GM18517 (cell line): ENCODE measurements around the gene AGBL1.

Experiments
- ATAC-seq: cut with Tn5 transposase; IDR thresholded peaks from one replicate; pipeline ENCODE4 v1.9.1; 2021; ENCODE audit warnings: mild to moderate bottlenecking, moderate library complexity; ENCODE audit not compliant: unreplicated experiment

AGBL1 gene

DNA sequence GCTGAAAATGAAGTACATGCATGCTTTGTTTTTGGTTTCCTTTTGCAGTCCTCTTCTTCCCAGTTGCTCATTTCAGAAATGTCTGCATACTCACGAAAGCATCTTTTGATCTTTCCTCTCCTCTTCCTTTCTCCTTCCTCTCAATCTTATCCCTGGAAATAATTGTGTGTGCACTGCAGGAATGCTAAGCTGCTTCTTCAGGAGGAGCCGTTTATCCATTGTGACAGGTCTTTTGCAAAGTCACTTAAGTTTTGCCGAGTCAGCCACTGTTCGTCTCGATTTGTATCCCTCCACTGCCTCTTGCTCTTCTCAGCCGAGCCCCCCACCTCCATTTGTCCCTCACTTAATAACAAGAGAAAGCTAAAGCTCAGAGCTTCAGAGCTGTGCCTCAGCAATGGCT lies 597.6 kb downstream of the AGBL1 start:
- no peak for ATAC-seq

DNA sequence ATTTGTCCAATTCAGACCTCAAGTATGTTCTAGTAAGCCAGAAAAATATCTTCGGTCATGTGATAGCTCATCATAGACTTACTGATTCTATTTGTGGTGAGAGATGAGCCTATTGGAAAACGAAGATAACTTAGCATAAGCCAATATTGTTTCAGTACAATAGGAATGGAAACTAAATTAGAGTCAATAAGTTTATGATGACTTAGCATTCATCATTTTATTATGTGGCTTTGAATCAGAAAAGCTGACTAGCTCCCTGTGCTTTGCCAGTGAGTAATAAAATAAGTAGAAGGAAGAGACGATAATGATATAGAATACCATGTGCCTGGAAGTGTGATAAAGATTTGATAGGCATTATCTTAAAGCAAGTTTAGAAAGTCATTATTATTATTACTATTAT lies 605.6 kb downstream of the AGBL1 start:
- no peak for ATAC-seq

DNA sequence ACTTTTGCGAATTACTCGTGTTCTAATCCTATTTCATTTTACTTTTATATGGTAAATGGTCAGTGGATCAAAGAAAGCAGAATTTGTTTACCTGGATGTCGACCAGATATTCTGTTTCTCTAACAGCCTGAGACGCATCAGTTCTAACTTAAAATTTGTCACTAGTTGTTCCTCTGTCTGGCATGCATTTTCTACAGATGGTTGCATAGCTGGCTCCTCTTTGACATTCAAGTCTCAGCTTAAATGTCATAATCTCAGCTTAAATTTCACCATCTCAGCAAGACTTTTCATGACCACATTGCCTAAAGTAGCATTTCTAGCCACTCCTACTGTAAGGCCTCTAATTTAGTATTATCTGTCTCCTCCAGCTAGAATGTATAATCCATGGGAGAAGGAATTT lies 609.3 kb downstream of the AGBL1 start:
- ATAC-seq: no peak

DNA sequence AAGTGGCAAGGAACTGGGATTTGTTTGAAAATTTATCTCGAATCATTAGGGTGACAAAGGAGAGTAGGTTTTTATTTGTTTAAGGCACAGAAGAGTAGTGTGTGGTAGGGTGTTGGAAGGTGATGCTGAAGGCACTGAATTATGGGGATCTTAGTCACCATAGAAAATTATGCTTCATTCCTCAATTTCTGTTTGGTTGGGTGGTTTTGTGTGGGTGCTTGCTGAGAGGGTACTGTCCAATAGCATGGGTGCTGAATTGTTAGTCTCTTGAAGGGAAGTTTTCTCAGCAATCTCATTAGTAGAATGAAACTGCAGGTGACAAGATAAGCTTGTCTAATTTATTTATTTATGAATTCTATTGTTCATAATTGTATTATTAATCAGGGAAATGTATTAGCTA lies 610.9 kb downstream of the AGBL1 start:
- ATAC-seq: no peak

DNA sequence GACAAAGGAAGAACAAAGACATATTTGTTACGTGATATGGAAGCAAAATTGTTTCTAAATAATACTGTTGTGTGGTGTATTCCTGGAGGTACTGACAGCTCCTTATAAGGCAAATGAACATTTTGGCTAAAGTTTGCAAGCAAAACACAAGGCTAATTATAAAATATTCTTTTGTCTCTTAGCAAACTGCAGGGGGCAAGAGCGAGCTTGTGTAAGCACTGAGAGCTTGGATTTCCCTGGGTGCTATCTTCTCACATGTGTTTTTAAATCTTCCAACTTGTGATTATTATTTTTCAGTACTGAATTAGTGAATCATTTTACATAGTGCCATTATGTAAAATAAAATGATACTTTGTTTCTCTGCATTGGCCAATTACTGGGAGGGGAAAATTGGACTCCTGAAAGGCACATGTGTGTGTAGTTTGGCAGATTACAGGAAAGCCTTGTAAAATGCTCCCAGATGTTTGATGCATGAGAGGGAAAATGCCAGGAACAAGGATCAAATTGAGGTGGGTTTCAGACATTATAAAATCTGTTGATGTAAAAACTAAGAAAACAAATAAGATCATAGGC lies 611.5 kb downstream of the AGBL1 start:
- no peak for ATAC-seq

DNA sequence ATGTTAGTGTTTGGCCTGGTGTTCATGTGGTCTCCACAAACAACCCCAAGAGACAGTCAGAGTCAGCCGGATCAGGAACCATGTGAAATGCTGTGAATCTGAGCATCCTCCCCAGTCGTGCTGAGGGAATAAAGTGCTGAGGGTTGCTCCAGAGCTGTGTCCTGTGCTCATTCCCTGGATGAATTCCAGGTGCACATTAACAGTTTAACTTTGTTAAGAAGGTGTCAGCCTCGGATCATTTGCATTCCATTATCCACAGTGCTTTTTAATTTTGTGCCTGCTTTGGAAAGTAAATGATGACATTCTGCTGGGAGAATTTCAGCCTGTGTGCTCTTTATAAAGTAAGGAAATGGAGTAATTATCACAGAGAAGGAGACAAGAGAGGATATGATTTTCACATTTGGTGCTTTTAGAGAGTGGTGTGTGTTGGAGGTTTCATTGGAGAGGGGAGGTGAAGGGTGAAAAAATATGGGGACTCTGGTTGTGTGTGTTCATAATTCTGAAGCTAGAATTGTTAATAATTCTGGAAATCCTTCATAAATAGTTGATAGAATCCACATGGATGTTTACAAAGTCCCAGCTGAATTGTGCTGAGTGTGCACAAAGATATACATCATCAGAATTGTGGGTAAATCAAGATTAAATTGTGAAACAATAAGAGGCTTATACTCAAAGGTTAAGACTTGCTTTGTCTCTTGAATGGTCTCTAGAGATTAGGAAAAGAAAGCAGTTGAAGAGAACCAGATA lies 621.4 kb downstream of the AGBL1 start:
- no peak for ATAC-seq

DNA sequence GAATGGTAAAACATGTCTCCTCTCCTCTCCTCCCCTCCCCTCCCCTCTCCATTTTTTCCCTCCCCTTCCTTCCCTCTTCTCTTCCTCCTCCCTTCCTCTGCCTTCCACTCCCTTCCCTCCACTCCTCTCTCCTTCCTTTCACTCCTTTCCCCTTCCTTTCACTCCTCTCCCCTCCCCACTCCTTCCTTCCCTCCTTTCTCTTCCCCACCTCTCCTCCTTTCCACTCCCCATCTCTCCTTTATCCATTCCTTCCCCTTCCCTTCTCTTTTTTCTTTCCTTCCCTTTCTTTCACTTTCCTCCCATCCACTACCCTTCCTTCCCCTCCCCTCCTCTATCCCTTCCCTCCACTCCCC lies 621.9 kb downstream of the AGBL1 start:
- ATAC-seq: no peak

DNA sequence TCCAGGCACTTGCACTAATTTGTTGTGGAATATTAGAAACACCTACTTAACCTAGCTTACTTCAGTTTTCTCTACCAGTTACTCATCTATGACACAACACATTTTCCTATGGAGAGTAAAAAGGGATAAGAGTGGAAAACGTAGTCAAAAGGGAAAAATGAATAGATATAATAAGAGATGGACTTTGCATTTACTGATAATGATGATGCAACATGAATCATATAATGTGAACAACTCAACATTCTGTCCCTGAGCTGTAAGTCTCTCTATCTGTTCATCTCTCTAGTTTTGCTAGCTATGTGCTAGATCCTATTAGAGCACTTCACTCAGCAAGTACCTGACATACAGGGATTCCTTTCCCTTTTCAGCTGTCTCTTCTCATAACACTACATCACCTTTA lies 627.1 kb downstream of the AGBL1 start:
- no peak for ATAC-seq

DNA sequence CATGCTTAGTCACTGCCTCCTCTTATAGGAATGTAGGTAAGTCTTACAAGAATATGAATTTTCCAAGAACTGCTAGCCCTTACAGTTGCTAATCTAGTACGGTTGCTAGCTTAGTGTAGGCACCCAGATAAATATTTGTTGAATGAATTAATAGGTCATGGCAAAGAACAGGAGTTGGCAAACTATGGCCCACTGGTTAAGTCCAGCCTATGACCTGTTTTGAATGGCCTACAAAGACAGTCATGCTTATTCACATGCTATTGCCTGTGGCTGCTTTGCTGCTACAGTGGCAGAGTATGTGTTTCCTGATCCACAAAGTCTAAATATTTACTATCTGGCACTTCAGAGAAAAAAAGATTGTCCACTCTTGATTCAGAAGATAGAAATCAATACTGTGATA lies 631.8 kb downstream of the AGBL1 start:
- ATAC-seq: no peak

DNA sequence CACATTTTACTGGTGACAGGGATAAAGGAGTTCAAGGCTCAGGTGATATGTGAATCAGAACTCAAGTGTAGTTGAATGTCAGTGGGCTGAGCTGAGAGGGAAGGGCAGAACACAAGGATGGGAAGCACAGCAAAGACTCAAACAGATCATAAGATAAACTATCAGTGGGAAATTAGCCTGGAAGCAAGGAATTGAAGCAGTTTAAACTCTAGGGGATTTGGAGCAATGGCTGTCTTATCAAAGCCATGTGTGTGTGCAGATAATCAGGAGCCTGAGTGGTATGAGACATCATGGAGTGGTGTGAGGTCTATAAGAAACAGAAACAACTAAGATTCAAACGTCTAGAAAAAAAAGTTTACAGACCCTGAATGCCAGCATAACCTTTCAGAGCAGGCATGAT lies 634.6 kb downstream of the AGBL1 start:
- no peak for ATAC-seq

DNA sequence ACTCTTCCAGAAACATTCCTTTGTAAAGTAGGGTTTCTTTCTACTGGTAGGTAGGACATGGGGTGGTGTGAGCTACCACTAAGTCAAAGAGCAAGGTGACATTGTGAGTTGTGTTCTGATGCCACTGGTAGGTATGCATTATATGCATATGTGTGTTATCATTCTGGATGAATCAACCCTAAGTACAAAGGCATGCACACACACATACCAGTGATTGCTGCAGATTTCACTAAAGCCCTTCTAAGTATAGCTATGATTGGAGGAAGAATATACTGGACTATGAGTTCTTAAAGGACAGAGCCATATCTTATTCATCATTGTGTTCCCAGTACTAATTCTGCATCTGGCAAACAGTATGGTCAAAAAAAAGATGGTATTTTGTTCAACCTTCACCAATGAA lies 646.0 kb downstream of the AGBL1 start:
- no peak for ATAC-seq

DNA sequence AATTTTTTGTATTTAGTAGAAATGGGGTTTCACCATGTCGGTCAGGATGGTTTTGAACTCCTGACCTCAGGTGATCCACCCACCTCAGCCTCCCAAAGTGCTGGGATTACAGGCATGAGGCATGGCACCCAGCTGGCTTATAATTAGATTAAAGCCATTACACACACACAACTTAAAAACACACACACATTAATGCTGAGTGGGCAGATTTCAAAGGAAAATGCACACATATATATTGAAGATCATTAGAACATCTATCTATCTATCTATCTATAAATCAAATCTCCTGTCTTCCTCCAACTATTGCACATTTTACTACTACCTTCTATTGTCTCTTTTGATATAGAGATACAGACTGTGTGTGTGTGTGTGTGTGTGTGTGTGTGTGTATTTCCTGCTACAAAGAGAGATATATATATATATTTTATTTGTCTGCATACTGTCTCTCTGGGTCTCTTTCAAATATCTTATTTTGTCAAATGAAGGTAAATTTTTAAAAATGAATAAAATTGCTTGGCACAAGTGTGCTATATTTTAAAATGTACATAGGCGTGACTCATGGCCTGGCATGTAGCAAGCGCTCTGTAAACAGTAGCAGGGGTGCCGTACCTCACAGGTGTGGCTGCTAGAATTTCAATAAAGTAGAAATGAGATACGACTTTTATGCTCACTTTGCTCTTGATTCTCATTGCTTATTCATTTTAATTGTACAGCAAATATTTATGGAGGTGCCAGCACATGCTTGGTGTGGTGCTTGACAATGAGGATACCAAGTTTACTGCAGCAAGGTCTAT lies 655.8 kb downstream of the AGBL1 start:
- ATAC-seq: no peak

DNA sequence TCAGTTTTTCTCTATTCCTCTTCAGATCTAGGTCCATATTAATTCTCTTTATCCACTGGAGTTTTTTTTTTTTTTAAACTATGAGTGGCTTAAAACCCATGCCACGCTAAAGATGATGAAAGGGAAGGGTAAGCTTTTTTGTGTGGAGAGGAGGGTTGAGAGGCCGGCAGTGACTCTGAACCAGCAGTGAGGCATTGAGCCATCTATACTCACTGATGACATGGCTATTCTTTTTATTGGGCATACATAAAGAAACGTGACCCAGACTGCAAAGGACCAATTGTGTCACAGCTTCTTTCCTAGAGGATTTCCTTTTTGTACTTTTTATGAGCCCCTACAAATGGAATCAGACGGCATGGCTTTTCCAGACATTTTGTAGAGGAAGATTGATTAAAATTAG lies 662.2 kb downstream of the AGBL1 start:
- ATAC-seq: no peak

DNA sequence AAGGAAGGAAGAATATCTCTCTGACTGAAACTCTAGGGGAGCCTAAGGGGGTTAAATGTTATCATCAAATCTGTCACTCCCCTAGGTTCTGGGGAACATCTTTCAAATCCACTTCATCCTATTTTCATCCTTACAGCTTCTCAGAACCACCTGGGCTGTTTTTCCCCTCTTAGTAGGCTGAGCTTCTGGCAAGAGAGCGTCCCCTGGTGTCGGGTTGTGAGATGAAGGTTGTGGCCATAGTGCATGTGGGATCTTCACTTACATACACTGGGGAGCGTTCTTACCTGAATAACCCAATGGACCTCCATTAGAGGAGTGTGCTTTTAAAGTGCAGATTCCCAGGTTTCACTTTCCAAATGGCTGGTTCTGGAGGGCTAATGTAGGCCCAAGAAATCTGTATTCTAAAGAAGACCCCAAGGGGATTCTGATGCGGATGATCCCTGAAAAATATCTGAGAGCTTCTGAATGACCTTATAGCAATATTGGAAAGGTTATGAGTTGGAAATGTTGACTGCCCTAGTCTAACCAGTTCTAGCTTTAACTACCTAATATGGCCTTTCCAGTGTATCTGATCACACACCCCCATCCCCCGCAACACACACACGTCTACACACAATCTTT lies 663.7 kb downstream of the AGBL1 start:
- no peak for ATAC-seq

DNA sequence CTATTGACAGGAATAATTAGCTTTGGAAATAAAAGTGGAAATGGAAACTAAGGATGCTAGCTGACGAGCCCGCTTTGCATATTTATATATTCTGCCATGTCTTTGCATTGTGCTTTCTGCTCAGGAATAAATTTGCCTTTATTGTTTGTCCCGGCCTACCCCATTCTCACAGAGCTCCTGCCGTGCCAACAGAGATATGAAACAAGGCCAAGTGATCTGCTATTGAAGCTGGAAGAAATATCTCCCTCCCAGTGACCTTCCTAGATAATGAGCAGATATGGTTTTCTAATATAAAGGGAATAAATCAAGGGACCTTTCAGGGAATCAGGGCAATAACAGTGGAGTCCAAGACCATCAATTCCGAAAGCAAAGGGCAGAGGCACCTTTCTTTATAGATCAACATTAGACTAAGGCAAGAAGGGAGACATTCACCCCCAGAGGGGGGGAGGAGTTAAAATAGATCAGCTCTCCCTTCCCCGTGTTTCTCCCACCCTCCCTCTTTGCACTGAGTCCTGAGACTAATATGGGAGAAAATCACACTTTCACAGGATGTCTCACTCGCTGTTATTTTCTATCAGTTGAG lies 664.6 kb downstream of the AGBL1 start:
- no peak for ATAC-seq

DNA sequence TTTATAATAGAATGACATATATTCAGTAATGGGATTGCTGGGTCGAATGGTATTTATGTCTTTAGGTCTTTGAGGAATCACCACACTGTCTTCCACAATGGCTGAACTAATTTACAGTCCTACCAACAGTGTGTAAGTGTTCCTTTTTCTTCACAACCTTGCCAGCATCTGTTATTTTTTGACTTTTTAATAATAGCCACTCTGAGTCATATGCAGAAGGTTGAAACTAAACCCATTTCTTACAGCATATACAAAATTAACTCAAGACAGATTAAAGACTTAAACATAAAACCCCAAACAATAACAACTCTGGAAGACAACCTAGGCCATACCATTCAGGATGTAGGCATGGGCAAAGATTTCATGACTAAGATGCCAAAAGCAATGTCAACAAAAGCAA lies 671.4 kb downstream of the AGBL1 start:
- ATAC-seq: no peak

DNA sequence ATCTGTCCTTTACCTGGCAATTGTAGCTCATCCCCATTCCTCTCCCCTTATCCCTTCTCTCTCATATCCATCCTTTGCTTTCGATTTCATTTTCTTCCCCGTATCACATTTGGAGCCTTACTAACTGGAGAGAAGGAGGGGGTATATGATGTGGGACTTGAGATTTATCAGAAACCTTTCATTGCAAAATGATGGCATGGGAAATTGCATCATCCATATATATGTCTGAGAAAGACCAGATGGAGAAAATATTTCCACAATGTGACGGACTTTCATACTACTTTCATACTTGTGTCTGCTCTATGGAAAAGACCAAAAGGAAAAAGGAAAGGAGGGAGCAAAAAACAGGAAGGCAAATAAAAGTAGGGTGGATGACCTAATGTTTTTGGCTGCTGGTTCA lies 675.2 kb downstream of the AGBL1 start:
- no peak for ATAC-seq

DNA sequence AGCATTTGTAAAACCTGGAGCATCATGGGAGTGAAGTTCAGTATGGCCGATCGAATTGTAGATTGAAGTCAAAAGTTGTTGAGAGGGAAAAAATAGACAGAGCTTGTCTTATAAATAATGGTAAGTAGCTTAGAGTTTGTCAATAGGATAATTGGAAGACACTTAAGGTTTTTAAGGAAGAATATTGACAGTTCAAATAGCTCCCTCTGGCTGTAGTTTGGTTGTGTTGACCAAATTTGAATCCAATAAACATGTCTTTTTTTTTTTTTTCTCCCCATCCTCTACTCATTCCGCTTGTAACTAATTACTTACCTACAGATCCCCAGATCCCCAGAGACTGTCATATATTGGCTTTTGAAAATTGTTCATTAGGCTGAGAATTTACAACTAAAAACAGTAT lies 677.0 kb downstream of the AGBL1 start:
- ATAC-seq: no peak

DNA sequence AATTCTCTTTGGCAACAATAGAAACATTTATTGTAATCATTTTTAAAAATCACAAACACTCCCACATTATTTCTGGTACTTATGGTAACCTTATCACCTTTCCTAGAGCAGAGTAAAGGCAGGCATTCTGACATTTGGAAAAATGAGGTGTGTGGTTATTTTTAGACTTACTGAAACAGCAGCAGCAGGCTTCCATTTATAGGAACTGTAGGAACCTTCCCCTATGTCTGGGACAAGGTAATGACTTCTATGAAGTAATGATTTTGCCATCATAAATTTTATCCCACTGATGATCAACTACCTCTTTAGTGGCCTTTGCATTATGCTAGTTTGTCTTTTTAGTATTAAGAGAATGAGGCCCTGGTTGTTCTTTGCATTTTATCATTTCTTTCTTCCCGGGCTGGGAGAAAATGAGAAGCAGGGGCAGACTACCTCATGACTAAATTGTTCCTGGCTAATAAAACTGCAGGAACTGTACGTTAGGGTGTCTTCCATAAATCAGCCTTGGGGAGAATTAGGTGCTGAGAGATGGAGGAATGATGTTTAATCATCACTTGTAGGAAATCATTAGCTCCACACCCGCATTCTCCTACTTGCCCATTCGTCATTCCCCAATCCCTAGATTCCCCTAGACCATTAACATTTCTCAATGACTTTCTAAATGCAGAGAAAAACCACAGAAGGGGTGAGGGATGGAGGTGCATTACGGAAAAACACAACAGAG lies 680.3 kb downstream of the AGBL1 start:
- ATAC-seq: no peak

DNA sequence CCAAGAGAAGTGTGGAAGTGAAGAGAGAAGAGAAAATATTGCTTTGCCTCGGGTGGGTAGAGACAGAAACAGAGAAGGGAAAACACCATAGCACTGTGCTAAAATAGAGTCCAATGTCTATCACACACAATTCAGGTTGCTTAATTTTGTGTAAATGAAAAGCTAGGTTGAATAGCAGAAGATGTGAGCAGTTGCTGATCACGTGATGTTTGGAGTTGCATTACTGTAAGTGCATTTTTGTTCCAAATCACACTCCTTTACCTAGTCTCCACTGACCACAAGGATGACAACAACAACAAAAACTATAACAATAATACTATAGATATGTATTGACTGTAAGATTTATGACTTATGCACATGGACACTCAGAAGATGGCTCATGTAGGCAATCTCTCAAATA lies 683.2 kb downstream of the AGBL1 start:
- no peak for ATAC-seq

DNA sequence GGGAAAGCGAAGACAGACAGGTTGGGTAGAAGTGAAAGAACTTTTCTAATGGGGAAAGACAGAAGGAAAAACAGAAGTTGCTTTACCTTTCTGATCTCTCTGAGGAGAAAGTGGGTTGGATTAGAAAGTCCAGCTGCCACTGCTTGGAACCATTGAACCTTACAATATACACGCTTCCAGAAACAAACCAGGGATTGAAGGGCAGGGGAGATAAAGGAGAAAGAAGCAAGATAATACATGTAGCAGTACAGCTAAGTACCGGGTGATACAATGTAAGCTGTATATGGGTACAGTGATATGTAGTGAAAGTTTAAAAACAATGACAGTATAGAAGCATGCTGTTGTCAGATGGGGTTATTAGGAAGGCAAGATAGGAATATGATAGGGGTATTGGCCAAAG lies 684.4 kb downstream of the AGBL1 start:
- ATAC-seq: no peak
